PC-9 (cell line): Measurements from ENCODE around the gene DMRTA2.

ENCODE experiments used
- EZH2 ChIP-seq: fragments of 200-600 bp; sonication (generic); IDR thresholded peaks from 2 replicates; pipeline ENCODE4 v1.8.0; 2017; ENCODE audit warnings: antibody characterized with exemption, low read depth
- TF ChIP-seq, protein P1 (sequence below): fragments of 200-600 bp; sonication (generic); conservative IDR thresholded peaks from 2 replicates; pipeline ENCODE4 v1.6.1; 2017; ENCODE audit warnings: mixed run types, antibody characterized with exemption, mild to moderate bottlenecking, moderate library complexity

DNA sequence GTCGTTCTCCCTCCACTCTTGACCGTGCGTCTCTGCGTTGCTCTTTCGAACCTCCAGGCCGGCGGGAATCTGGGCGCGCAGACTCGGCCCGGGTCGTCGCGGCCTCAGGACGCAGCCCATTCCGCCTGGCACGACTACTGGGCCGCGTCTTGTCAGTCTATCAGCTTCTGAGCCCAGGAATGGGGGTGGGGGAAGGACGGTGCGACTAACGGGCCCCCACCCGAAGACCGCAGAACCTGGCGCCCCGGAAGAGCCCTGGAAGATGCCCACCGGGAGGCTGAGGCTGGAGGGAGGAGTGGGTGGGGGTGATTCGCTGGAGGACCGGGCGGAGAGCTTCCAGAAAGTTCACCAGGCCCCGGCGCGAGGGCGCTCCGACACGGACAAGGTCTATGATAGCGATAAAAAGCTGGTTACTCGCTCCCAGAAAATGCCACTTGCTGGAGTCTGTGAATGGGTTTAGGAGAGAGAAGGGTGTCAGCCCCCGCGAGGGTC, 1.7 kb upstream of the DMRTA2 start:
- TF ChIP-seq, protein P1, sequence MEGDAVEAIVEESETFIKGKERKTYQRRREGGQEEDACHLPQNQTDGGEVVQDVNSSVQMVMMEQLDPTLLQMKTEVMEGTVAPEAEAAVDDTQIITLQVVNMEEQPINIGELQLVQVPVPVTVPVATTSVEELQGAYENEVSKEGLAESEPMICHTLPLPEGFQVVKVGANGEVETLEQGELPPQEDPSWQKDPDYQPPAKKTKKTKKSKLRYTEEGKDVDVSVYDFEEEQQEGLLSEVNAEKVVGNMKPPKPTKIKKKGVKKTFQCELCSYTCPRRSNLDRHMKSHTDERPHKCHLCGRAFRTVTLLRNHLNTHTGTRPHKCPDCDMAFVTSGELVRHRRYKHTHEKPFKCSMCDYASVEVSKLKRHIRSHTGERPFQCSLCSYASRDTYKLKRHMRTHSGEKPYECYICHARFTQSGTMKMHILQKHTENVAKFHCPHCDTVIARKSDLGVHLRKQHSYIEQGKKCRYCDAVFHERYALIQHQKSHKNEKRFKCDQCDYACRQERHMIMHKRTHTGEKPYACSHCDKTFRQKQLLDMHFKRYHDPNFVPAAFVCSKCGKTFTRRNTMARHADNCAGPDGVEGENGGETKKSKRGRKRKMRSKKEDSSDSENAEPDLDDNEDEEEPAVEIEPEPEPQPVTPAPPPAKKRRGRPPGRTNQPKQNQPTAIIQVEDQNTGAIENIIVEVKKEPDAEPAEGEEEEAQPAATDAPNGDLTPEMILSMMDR = no peak
- no peak for TF ChIP-seq EZH2
